Loucy (cell line): Measurements from ENCODE around the gene PPP1R16B.

Experiments
- EZH2phosphoT487 ChIP-seq: fragments of 200-600 bp; IDR thresholded peaks from 2 replicates; pipeline ENCODE4 v1.6.1; 2018; ENCODE audit warnings: antibody characterized with exemption, mild to moderate bottlenecking, moderate library complexity, borderline replicate concordance
- TF ChIP-seq, protein P1 (sequence below): fragments of 200-600 bp; sonication (generic); conservative IDR thresholded peaks from 2 replicates; pipeline ENCODE4 v1.5.1; 2014; ENCODE audit warnings: mild to moderate bottlenecking, antibody characterized with exemption, low read length

- TF ChIP-seq, protein P1, sequence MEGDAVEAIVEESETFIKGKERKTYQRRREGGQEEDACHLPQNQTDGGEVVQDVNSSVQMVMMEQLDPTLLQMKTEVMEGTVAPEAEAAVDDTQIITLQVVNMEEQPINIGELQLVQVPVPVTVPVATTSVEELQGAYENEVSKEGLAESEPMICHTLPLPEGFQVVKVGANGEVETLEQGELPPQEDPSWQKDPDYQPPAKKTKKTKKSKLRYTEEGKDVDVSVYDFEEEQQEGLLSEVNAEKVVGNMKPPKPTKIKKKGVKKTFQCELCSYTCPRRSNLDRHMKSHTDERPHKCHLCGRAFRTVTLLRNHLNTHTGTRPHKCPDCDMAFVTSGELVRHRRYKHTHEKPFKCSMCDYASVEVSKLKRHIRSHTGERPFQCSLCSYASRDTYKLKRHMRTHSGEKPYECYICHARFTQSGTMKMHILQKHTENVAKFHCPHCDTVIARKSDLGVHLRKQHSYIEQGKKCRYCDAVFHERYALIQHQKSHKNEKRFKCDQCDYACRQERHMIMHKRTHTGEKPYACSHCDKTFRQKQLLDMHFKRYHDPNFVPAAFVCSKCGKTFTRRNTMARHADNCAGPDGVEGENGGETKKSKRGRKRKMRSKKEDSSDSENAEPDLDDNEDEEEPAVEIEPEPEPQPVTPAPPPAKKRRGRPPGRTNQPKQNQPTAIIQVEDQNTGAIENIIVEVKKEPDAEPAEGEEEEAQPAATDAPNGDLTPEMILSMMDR = no peak
- TF ChIP-seq EZH2phosphoT487 = no peak
These were observed 29.1 kb upstream of the PPP1R16B start for GRCh38 chr20:38776363-38776762.
